ENCODE results near the gene CTNNA2. TPM values are rescaled to one million over a fixed set of nuclear protein-coding genes. Genes with fewer than 3 reads are reported as not detected.

CTNNA2 gene
- total RNA-seq, 4 donors from 2014 or later = 0.88 to 14.9 (median 2.3) TPM; not detected in 1

GRCh38 chr2:79782576-79783452 lies 270.0 kb downstream of the CTNNA2 start:
- no peak for TF ChIP-seq POLR2A (IDR thresholded peaks at IDR 0.05)
- TF ChIP-seq CTCF (IDR thresholded peaks at IDR 0.05) = no peak
- intact Hi-C loops (cut with DNase I; ENCODE audit: low total_unique reads) = no loop called here
- H3K4me1 ChIP-seq = no peaks in the 10 kb centered on the region
- no peaks in the 10 kb centered on the region for H3K9me3 ChIP-seq
- no peaks in the 10 kb centered on the region for H3K36me3 ChIP-seq
- H3K4me3 ChIP-seq = no peak overlapping the region
- H3K27me3 ChIP-seq = no peaks in the 10 kb centered on the region
- no peak overlapping the region for H3K27ac ChIP-seq
- DNase-seq = no peak

GRCh38 chr2:79788952-79789651 lies 276.3 kb downstream of the CTNNA2 start:
- H3K27ac ChIP-seq = no peak overlapping the region
- H3K4me1 ChIP-seq = no peaks in the 10 kb centered on the region
- intact Hi-C loops (cut with DNase I; ENCODE audit: low total_unique reads) = no loop called here
- H3K4me3 ChIP-seq = no peak overlapping the region
- no peaks in the 10 kb centered on the region for H3K27me3 ChIP-seq
- DNase-seq = no peak
- TF ChIP-seq CTCF (IDR thresholded peaks at IDR 0.05) = no peak
- TF ChIP-seq POLR2A (IDR thresholded peaks at IDR 0.05) = no peak
- H3K36me3 ChIP-seq = no peaks in the 10 kb centered on the region
- H3K9me3 ChIP-seq = no peaks in the 10 kb centered on the region

- DNase-seq = no peak
- Histone ChIP-seq H3K4me3 (no peak overlapping the region), H3K4me1 (no peaks in the 10 kb centered on the region), H3K27ac (no peak overlapping the region), H3K9me3 (no peaks in the 10 kb centered on the region), H3K27me3 (no peaks in the 10 kb centered on the region), H3K36me3 (no peaks in the 10 kb centered on the region)
- TF ChIP-seq CTCF (IDR thresholded peaks at IDR 0.05) = no peak
- TF ChIP-seq POLR2A (IDR thresholded peaks at IDR 0.05) = no peak
- intact Hi-C loops (cut with DNase I; ENCODE audit: low total_unique reads) = no loop called here
These were observed 277.0 kb downstream of the CTNNA2 start for GRCh38 chr2:79789811-79790210.

GRCh38 chr2:79792090-79792489 lies 279.2 kb downstream of the CTNNA2 start:
- no peak for TF ChIP-seq POLR2A (IDR thresholded peaks at IDR 0.05)
- no peak for TF ChIP-seq CTCF (IDR thresholded peaks at IDR 0.05)
- no peaks in the 10 kb centered on the region for H3K36me3 ChIP-seq
- H3K27me3 ChIP-seq = no peaks in the 10 kb centered on the region
- no peak for DNase-seq
- H3K9me3 ChIP-seq = no peaks in the 10 kb centered on the region
- intact Hi-C loops (cut with DNase I; ENCODE audit: low total_unique reads) = no loop called here
- no peak overlapping the region for H3K27ac ChIP-seq
- H3K4me3 ChIP-seq = no peak overlapping the region
- H3K4me1 ChIP-seq = no peaks in the 10 kb centered on the region

GRCh38 chr2:79793006-79793405 lies 280.2 kb downstream of the CTNNA2 start:
- no peaks in the 10 kb centered on the region for H3K9me3 ChIP-seq
- TF ChIP-seq CTCF (IDR thresholded peaks at IDR 0.05) = no peak
- TF ChIP-seq POLR2A (IDR thresholded peaks at IDR 0.05) = no peak
- H3K4me1 ChIP-seq = no peaks in the 10 kb centered on the region
- H3K4me3 ChIP-seq = no peak overlapping the region
- no peaks in the 10 kb centered on the region for H3K27me3 ChIP-seq
- no peak for DNase-seq
- intact Hi-C loops (cut with DNase I; ENCODE audit: low total_unique reads) = no loop called here
- H3K27ac ChIP-seq = no peak overlapping the region
- no peaks in the 10 kb centered on the region for H3K36me3 ChIP-seq

Measured in uterus (tissue), 4 donors.